ENCODE results near the gene HDAC4. TPM values are rescaled to one million over a fixed set of nuclear protein-coding genes. Genes with fewer than 3 reads are reported as not detected.

HDAC4 gene
- total and polyA plus RNA-seq, 12 donors: 3.7 to 40.0 (median 25.5) TPM

- peak in 3 of 9 donors; percentile 34 to 42 (median 36) for TF ChIP-seq CTCF (IDR thresholded peaks at IDR 0.05)
- intact Hi-C loops (cut with DNase I): no loop called here
- no peaks in the 10 kb centered on the region for H3K27me3 ChIP-seq
- no peak for DNase-seq
- H3K36me3 ChIP-seq: peaks cover 0 to 1% (median 0%) of the 10 kb centered on the region in 9 donors
- no peak for ATAC-seq
- peaks cover 2 to 39% (median 13%) of the 10 kb centered on the region in 9 donors for H3K4me1 ChIP-seq
- 76 to 81% methylated on average over 3 of the region's 3 CpGs for WGBS, 2 donors
- H3K9me3 ChIP-seq: no peaks in the 10 kb centered on the region
- no peak overlapping the region for H3K4me3 ChIP-seq
- H3K27ac ChIP-seq: no peak overlapping the region
Measured at GRCh38 chr2:239361311-239361642, 39.5 kb downstream of the HDAC4 start.

GRCh38 chr2:239360421-239361310 lies 40.2 kb downstream of the HDAC4 start:
- Histone ChIP-seq H3K4me1 (peaks cover 2 to 43% (median 15%) of the 10 kb centered on the region in 9 donors), H3K27me3 (no peaks in the 10 kb centered on the region), H3K9me3 (no peaks in the 10 kb centered on the region), H3K4me3 (no peak overlapping the region), H3K36me3 (no peaks in the 10 kb centered on the region), H3K27ac (no peak overlapping the region)
- no peak for DNase-seq
- whole genome bisulfite sequencing, 2 donors: 76 to 80% methylated on average over 19 of the region's 19 CpGs
- intact Hi-C loops (cut with DNase I): no loop called here
- ATAC-seq: peak in 4 of 8 donors; percentile 13 to 38 (median 30)
- no peak for TF ChIP-seq CTCF (IDR thresholded peaks at IDR 0.05)

GRCh38 chr2:239360008-239360407 lies 40.8 kb downstream of the HDAC4 start:
- TF ChIP-seq CTCF (IDR thresholded peaks at IDR 0.05): no peak
- Histone ChIP-seq H3K4me1 (peaks cover 2 to 50% (median 21%) of the 10 kb centered on the region in 9 donors), H3K27ac (no peak overlapping the region), H3K27me3 (no peaks in the 10 kb centered on the region), H3K4me3 (no peak overlapping the region), H3K36me3 (no peaks in the 10 kb centered on the region), H3K9me3 (peaks cover 0 to 4% (median 0%) of the 10 kb centered on the region in 11 donors)
- no peak for DNase-seq
- intact Hi-C loops (cut with DNase I): no loop called here
- WGBS, 2 donors: 98% methylated on average over 11 of the region's 11 CpGs
- ATAC-seq: peak in 1 of 8 donors; percentile 46

GRCh38 chr2:239359196-239359912 lies 41.5 kb downstream of the HDAC4 start:
- peak in 1 of 8 donors; percentile 13 for ATAC-seq
- Histone ChIP-seq H3K4me1 (peaks cover 2 to 50% (median 21%) of the 10 kb centered on the region in 9 donors), H3K27ac (no peak overlapping the region), H3K27me3 (no peaks in the 10 kb centered on the region), H3K9me3 (peaks cover 0 to 11% (median 0%) of the 10 kb centered on the region in 11 donors), H3K4me3 (no peak overlapping the region), H3K36me3 (no peaks in the 10 kb centered on the region)
- no peak for TF ChIP-seq CTCF (IDR thresholded peaks at IDR 0.05)
- intact Hi-C loops (cut with DNase I): no loop called here
- WGBS, 2 donors: 83 to 88% methylated on average over 20 of the region's 20 CpGs
- no peak for DNase-seq
